Hindlimb muscle (tissue), 1 donor: ENCODE data around the gene ATP5PO. TPM values are rescaled to one million over a fixed set of nuclear protein-coding genes. Genes with fewer than 3 reads are reported as not detected.
"Not testable (repeated sequence)": the region's sequence is repeated elsewhere in the genome, so short reads cannot be mapped to it uniquely, and the experiment has no call there.

ENCODE experiments used
- DNase-seq: peaks from one replicate; pipeline ENCODE4 v3.0.0-alpha.2; 2013
- polyA plus RNA-seq: library from polyadenylated mRNA; unstranded; fragments of 120-200 nt; gene quantifications from one replicate; pipeline ENCODE4 v1.2.1, GENCODE V29; 2013; ENCODE audit not compliant: insufficient read length

ATP5PO gene
- polyA plus RNA-seq, 1 donor = 265 TPM

GRCh38 chr21:33897739-33898138, 17.9 kb downstream of the ATP5PO start:
- DNase-seq = no peak

GRCh38 chr21:33897098-33897497, 18.5 kb downstream of the ATP5PO start:
- DNase-seq = no peak

- DNase-seq = no peak
These were observed 18.9 kb downstream of the ATP5PO start for GRCh38 chr21:33896691-33897090.

- DNase-seq = no peak
These were observed 20.2 kb downstream of the ATP5PO start for GRCh38 chr21:33895356-33895755.

GRCh38 chr21:33894736-33895288, 20.8 kb downstream of the ATP5PO start:
- DNase-seq = peak; percentile 84

GRCh38 chr21:33893917-33894316, 21.7 kb downstream of the ATP5PO start:
- no peak for DNase-seq

GRCh38 chr21:33892853-33893252, 22.8 kb downstream of the ATP5PO start:
- no peak for DNase-seq

- DNase-seq = no peak
These were observed 25.4 kb downstream of the ATP5PO start for GRCh38 chr21:33890187-33890586.

GRCh38 chr21:33886321-33886720, 29.3 kb downstream of the ATP5PO start:
- no peak for DNase-seq

- DNase-seq = no peak
These were observed 30.5 kb downstream of the ATP5PO start for GRCh38 chr21:33885172-33885514.

GRCh38 chr21:33884376-33885171, 31.0 kb downstream of the ATP5PO start:
- DNase-seq = no peak

GRCh38 chr21:33883118-33883517, 32.5 kb downstream of the ATP5PO start:
- no peak for DNase-seq

GRCh38 chr21:33881689-33882440, 33.7 kb downstream of the ATP5PO start:
- no peak for DNase-seq

- no peak for DNase-seq
These were observed 35.0 kb downstream of the ATP5PO start for GRCh38 chr21:33880626-33881025.

- no peak for DNase-seq
These were observed 36.8 kb downstream of the ATP5PO start for GRCh38 chr21:33878824-33879223.

- DNase-seq = no peak
These were observed 40.4 kb downstream of the ATP5PO start for GRCh38 chr21:33875026-33875695.

- no peak for DNase-seq
These were observed 41.4 kb downstream of the ATP5PO start for GRCh38 chr21:33874161-33874560.

GRCh38 chr21:33872881-33873515, 42.6 kb downstream of the ATP5PO start:
- no peak for DNase-seq

GRCh38 chr21:33871171-33871570, 44.4 kb downstream of the ATP5PO start:
- no peak for DNase-seq

- no peak for DNase-seq
These were observed 44.8 kb downstream of the ATP5PO start for GRCh38 chr21:33870768-33871167.

GRCh38 chr21:33869873-33870272, 45.7 kb downstream of the ATP5PO start:
- DNase-seq = no peak

- DNase-seq = not testable (repeated sequence)
These were observed 47.7 kb downstream of the ATP5PO start for GRCh38 chr21:33867868-33868267.

GRCh38 chr21:33866826-33867225, 48.8 kb downstream of the ATP5PO start:
- DNase-seq = no peak
